DOHH2 (cell line): Measurements from ENCODE around the gene NCBP3.

Experiments
- CTCF ChIP-seq: fragments of 200-600 bp; sonication (generic); IDR thresholded peaks from one replicate; pipeline ENCODE4 v1.5.1; 2014; ENCODE audit warnings: antibody characterized with exemption, mild to moderate bottlenecking, low read depth, low read length; ENCODE audit not compliant: poor library complexity, severe bottlenecking
- EZH2phosphoT487 ChIP-seq: fragments of 200-600 bp; sonication (generic); IDR thresholded peaks from 2 replicates; pipeline ENCODE4 v1.6.1; 2017; ENCODE audit warnings: borderline replicate concordance, mild to moderate bottlenecking, antibody characterized with exemption, low read length, moderate library complexity, mixed read lengths

- TF ChIP-seq CTCF: no peak
- TF ChIP-seq EZH2phosphoT487: no peak
Measured at GRCh38 chr17:3828151-3828851, 17.7 kb downstream of the NCBP3 start.
